Dedifferentiated amniotic fluid mesenchymal stem cell (primary cell): ENCODE data around the gene ATXN1.
"Not testable (repeated sequence)": the region's sequence is repeated elsewhere in the genome, so short reads cannot be mapped to it uniquely, and the experiment has no call there.

Source experiments
- DNase-seq: peaks from one replicate; pipeline ENCODE4 v3.0.0-alpha.2; 2016; ENCODE audit errors: extremely low spot score

The ATXN1 gene

GRCh38 chr6:16615215-16615614 lies 146.0 kb downstream of the ATXN1 start:
- DNase-seq = not testable (repeated sequence)

- DNase-seq = not testable (repeated sequence)
These were observed 147.1 kb downstream of the ATXN1 start for GRCh38 chr6:16614143-16614542.

DNA sequence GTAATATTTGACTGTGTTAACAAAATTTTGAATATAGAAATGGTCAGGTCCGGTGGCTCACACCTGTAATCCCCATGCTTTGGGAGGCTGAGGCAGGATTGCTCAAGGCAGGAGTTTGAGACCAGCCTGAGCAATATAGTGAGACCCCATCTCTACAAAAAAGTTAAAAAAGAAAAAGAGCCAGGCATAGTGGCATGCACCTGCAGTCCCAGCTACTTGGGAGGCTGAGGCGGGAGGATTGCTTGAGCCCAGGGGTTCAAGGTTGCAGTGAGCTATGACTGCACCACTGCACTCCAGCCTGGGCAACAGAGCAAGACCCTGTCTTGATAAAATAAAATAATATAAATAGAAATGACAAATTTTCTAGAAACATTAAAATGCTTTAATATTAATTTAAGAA lies 147.8 kb downstream of the ATXN1 start:
- DNase-seq = not testable (repeated sequence)

DNA sequence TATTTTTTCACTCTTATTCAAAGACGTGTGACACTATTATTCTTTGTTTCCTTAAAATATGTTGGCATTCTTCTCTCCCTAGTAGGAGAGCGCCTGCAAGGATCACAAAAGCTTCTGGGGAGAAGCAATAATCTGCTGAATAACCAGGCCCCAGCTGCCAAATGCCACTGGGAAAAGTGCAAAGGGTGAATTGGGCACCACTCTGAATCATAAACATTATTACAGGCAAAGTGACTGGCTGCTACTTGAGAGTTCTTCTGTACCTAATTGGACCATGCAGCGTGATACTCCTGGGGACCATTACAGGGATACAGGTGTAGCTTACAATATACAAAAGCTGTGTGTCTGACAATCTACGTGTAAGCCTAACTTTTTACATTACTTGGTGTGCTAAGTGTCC lies 152.8 kb downstream of the ATXN1 start:
- DNase-seq = no peak

DNA sequence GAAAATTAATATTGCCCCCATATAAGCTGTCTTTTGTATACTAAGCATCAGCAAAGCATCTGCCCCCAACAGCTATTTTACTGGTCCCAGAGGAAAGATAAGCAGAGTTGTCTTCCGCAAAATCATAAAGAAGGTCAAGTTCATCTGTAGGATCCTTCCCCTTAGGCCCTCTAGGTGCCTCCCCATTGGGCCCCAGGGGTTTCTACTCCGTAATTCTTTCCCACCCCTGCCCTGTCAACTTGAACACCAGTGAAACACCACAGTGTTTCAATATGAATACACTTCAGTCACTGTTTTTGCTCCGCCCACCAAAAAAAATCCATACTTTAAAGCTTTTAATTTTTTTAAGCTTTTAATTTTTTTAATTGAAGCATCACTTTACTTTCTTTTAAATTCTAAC lies 159.2 kb downstream of the ATXN1 start:
- DNase-seq = no peak

GRCh38 chr6:16600701-16601100 lies 160.6 kb downstream of the ATXN1 start:
- no peak for DNase-seq

GRCh38 chr6:16600026-16600425 lies 161.2 kb downstream of the ATXN1 start:
- no peak for DNase-seq

DNA sequence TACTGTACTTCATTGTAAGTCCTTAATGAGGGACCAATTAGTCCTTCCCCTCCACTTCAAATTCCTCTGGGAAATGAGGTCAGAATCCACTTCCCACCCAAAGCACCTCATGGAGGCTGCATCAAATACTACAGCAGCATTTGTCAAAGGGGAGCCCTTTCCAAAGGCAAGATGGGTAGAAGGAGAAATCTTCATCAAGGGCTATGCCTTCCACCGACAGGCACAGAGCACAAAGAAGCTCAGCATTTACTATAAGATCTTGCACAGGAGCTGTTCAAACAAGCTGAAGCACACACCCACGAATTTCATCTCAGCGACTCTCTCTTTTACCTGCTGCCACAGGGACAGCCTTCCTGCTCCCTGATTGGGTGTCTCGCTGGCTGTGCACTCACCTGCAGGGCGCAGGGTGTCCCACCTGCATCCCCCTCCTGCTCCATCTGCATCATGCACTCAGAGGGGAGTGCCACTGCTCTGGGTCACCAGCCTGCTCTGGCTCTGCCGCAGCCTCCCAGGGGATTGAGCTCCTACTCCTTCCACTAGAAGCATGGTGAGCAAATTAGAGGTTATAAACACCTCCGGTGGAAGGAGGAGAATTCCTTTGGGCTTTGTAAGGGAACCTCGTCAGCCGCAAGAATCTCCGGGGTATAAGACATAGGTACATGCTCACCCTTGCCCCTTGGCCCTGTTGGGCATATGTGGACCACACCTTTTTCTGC lies 164.5 kb downstream of the ATXN1 start:
- no peak for DNase-seq

DNA sequence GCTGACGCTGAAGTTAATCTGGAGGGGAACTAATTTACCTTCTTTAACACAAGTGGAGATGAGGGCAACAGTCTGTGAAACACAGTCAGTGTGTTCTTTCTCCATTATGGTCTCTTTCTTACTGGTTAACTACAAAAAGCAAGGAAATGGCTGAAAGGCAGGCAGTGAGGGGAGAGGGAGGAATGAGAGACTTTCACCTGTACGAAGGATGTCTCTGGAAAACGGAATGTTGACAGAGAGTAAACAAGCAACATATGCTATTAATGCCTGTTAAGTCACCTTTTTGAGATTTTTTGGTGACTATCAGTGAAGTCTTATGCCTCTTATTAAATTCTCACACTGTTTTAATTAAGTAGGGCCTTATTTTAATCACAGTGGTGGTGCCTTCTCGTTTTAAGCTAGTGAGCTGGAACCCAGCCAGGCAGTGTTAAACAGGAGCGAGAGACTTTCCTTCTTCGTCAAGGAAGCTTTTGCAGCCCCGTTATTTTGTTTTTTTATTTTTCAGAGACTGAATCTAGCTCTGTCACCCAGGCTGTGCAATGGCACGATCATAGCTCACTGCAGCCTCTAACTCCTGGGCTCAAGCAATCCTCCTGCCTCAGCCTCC lies 165.6 kb downstream of the ATXN1 start:
- DNase-seq = no peak

GRCh38 chr6:16594849-16595248 lies 166.4 kb downstream of the ATXN1 start:
- no peak for DNase-seq

DNA sequence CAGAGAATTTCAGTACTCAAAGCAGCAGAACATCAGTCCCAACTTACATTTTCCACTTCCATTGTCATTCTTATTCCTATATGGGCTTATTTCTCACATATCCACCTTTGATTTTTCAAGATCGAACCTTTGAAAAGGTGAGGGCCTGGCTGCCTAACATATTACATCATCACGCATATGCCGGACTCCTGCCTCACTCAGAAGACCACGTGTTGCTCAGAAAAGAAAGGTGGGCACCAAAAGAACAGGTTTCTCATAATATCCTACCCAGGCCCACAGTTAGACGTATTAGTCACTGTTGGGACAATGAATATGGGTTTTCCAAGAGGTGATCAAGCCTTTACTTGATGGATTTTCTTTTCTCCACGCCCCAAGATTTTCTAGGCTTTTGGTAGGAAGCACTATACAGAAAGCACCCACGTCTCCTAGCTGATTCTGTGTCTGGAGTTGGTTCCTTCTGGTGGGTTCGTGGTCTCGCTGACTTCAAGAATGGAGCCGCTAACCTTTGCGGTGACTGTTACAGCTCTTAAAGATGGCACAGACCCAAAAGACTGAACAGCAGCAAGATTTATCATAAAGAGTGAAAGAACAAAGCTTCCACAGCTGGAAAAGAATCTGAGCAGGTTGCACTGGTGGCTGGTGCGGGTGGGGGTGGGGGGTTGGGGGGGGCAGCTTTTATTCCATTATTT lies 168.9 kb downstream of the ATXN1 start:
- DNase-seq = no peak

DNA sequence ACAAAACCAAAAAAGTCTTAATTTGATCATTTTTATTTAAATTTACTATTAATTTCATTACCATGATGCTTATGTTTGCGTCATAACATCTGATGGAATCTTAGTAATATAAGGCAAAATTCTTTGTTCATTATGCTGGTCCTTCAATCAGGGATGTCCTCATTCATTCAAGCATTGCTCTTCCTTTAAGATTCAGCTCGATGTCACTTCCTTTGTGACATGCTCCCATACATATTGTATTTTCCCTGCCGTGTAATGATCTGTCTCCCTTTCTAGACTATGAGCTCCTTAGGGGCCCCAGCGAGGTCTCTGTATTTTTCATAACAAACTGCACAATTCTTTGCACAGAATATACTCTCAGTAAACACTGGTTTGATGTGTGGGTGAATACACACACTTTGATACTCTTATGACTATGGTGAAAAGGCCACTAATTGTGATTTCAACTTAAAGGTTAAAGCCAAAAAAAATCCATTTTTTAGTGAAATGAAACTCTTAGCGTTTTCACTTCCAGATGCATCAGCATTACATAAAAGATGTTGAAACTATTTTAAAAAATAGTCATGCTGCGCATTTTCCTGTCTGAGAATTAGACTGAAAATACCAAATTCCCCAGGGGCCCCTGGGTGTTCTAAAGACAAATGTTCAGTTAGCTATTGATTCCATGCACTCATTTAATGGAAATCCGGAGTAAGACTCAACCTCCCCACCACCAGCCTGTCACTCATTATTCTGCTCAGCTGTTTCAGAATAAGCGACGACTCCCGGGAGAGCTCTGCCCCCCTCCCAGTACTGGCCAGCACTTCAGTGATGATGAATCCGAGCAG lies 169.7 kb downstream of the ATXN1 start:
- no peak for DNase-seq

GRCh38 chr6:16585805-16586204 lies 175.5 kb downstream of the ATXN1 start:
- DNase-seq = no peak

DNA sequence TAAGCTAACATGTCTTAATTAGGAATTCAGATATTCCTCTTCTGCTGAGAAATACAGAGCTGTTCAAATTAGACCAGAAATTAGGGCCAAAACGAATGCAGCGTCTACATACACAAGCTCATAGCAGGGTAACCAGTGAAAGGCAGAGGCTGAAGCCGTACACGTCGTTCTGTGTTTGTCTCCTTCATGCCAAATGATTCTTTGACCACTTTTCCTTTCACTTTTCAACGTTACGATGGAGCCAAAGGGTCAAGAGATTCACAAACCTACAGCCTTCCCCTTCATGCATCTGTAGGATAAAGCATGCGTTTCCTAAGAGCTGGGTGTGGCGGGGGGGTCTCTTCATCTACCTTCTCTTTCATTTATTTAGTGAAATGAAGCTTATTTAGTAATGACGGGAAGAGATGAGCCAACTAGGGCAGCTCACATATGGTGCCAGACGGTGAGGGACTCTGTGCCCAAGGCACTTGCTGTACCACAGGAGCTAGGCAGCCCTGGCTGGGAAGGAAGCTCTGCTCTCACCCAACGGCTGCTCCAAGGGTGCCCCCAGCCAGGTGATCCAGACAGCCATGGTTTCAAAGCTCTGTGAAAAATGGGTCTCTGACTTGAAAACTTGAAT lies 178.0 kb downstream of the ATXN1 start:
- no peak for DNase-seq

DNA sequence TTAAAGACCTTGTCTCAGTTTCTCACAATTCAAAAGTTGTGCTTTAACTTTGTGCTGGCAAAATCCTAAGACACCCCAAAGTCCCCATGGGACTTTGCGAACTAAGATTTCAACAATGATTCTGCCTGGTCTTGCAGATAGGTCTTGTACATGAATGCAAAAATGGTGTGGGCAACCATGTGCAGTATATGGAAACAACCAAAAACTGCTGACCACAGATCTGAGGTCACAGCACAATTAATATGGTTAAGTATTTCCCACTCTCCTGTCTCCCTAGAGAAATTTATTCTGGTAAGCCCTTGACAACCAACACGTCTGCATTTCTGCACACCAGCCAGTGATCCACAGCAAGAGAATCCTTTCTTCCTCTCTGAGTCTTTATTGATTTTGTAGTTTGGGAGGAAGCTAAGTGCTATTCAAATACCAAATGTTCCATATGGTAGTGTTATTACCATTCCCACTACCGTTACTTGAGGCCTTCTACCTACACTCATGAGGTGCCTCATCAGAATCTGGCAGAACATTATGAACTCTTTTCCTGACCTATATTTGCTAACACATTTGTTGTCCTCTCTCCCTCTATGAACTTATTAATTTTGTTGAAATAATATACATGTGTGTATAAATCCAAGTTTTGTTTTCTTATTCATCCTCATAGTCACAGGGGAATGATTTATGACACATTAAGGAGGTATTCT lies 178.7 kb downstream of the ATXN1 start:
- no peak for DNase-seq

DNA sequence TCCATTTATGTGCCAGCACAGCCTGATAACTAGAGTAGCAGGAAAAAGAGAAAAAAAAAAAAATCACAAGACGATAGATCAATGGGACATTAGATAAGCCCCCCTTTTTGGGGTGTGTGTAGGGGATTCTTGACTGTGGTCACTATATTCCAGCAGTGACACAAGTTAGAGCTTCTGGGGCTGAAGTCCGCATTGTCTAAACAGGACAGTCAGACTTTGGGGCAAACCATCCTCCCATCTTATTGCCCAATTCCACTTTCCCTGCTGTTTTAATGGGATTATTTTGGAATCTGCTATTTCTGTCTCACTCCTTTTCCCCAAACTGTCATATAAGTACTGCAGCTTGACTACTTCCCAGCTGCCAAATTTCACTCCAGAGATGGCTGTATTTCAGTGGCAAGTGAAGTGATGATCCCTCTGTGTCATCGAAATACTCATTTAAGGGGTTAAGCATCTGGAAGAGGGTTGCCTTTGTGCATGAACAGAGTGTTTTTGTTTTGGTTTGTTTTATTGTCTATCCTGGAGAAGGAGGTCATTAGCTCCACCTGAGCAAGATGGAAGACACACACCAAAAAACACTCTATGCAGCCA lies 182.5 kb downstream of the ATXN1 start:
- DNase-seq = no peak

GRCh38 chr6:16576451-16577368 lies 184.6 kb downstream of the ATXN1 start:
- DNase-seq = no peak

- DNase-seq = no peak
These were observed 185.6 kb downstream of the ATXN1 start for GRCh38 chr6:16575655-16576054.

DNA sequence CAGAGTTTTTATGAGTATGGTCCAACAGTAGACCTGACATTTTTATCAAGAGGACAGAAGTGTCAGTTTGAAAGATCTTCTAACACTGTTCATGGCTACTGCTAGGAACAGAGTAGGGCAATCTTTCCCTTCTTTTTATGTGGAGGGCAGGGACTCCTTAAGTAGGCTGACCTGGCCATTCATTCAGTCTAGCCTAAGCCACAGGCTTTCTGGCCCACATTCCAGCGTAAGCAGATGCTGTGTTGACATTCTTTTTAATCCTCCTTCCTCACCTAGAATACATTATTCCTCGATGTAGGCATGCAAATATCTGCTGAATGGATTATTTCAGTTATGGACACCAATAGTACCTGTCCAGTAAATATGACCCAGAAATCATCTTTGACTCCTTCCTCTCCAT lies 188.3 kb downstream of the ATXN1 start:
- DNase-seq = no peak

DNA sequence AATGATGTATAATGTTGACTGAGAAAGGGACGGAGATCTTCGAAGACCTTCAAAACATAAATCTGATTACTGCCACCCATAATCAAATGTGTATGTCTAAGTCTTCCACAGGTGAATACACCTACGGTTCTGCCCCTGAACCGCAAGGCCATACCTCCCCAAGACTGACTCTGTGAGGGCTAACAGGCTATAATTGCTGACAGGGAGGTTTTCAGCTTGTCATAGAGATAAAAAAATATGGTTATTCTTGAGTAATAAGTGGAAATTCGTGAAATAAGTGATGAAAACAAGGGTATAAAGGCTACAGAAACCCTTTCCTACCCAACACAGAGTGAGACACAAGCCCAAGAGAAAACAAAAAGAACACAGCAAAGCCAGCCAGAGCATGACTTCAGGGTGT lies 188.9 kb downstream of the ATXN1 start:
- no peak for DNase-seq
